ENCODE data around the gene FHDC1. TPM values are rescaled to one million over a fixed set of nuclear protein-coding genes. Genes with fewer than 3 reads are reported as not detected.

The FHDC1 gene
- total RNA-seq, 1 experiment from 2014 or later: 19.9 TPM

GRCh38 chr4:152954741-152955140 lies 18.6 kb downstream of the FHDC1 start:
- Histone ChIP-seq H3K4me1 (ENCODE audit: insufficient read depth, low read length) (peaks cover 10% of the 10 kb centered on the region; the same call in 1 of the 2 replicates), H3K79me2 (ENCODE audit: insufficient read depth, low read length) (peaks cover 3% of the 10 kb centered on the region), H4K5ac (ENCODE audit: insufficient read length, low read depth, low read length) (no peak overlapping the region), H3K4me2 (ENCODE audit: insufficient read depth, insufficient read length, low read length) (no peak overlapping the region), H2AK5ac (ENCODE audit: insufficient read length, low read length) (no peak overlapping the region), H3K23me2 (ENCODE audit: insufficient read length, low read depth, low read length, poor library complexity, severe bottlenecking) (peaks cover 2% of the 10 kb centered on the region), H4K20me1 (ENCODE audit: control insufficient read depth, insufficient read depth, insufficient read length) (no peaks in the 10 kb centered on the region), H2BK5ac (ENCODE audit: insufficient read length, low read length) (no peak overlapping the region), H2BK20ac (ENCODE audit: low read depth, low read length, poor library complexity, severe bottlenecking) (no peak overlapping the region), H2AFZ (ENCODE audit: low read length) (no peak overlapping the region), H3K9ac (ENCODE audit: extremely low read depth, insufficient read length, low read length) (no peak overlapping the region), H4K8ac (replicated peaks; ENCODE audit: insufficient read length, low read depth, low read length) (no peak overlapping the region), H3K14ac (ENCODE audit: insufficient read depth, low read length) (no peak overlapping the region), H4K91ac (ENCODE audit: insufficient read length, low read depth, low read length) (no peak overlapping the region), H2BK15ac (ENCODE audit: low read depth, low read length) (no peak overlapping the region), H3K9me3 (ENCODE audit: control insufficient read depth, low read depth, low read length) (no peaks in the 10 kb centered on the region), H3T11ph (ENCODE audit: low read length) (no peak overlapping the region), H3K27me3 (ENCODE audit: insufficient read depth, low read length) (no peaks in the 10 kb centered on the region), H3K56ac (ENCODE audit: insufficient read length, low read depth, low read length) (no peak overlapping the region), H2BK120ac (ENCODE audit: low read depth, low read length, poor library complexity, severe bottlenecking) (no peak overlapping the region), H3K4ac (ENCODE audit: low read depth, low read length) (no peak overlapping the region), H3K18ac (ENCODE audit: insufficient read length, low read depth, low read length) (no peak overlapping the region), H3K27ac (ENCODE audit: insufficient read length, low read depth, low read length) (no peak overlapping the region), H3K79me1 (ENCODE audit: insufficient read depth, low read depth, low read length, poor library complexity, severe bottlenecking) (peaks cover 5% of the 10 kb centered on the region), H2BK12ac (ENCODE audit: insufficient read length, low read depth, low read length) (no peak overlapping the region), H3K23ac (ENCODE audit: insufficient read length, low read depth, low read length) (no peak overlapping the region)
- Mint-ChIP-seq H3K9me3 (no peaks in the 10 kb centered on the region), H3K4me1 (peaks cover 35 to 37% of the 10 kb centered on the region in 2 experiments), H3K27me3 (ENCODE audit: low read depth) (no peaks in the 10 kb centered on the region), H3K4me3 (no peak overlapping the region), H3K27ac (no peak overlapping the region), H3K36me3 (ENCODE audit: insufficient read depth in 1 of 3, low read depth in 3 of 3) (peaks cover 11 to 53% (median 24%) of the 10 kb centered on the region in 3 experiments)
- TF ChIP-seq CTCF (conservative IDR thresholded peaks at IDR 0.05): no peak
- DNase-seq: no peak
- WGBS (ENCODE audit: extremely low coverage, insufficient read length, low lambda C conversion rate): no CpG with 5 or more reads among the region's 1 CpG

All from H9 (cell line).